Fibroblast of mammary gland (primary cell): Measurements from ENCODE around the gene TRA2B.

Experiments used
- DNase-seq: peaks from one replicate; pipeline ENCODE4 v3.0.0-alpha.2; 2010; ENCODE audit warnings: low read depth
- H3K4me3 ChIP-seq: 2 replicates; pipeline ENCODE4 v1.5.1; 2011; ENCODE audit warnings: low read depth, mild to moderate bottlenecking, low read length, moderate library complexity; ENCODE audit not compliant: control insufficient read depth
- CTCF ChIP-seq: conservative IDR thresholded peaks from 2 replicates; pipeline ENCODE4 v1.5.1; 2011; ENCODE audit warnings: low read depth, low read length, inconsistent platforms; ENCODE audit not compliant: control insufficient read depth, insufficient read depth

The TRA2B gene

GRCh38 chr3:185900228-185900627 lies 37.6 kb downstream of the TRA2B start:
- peak; percentile 97 for DNase-seq
- no peak for TF ChIP-seq CTCF
- H3K4me3 ChIP-seq = no peak overlapping the region

DNA sequence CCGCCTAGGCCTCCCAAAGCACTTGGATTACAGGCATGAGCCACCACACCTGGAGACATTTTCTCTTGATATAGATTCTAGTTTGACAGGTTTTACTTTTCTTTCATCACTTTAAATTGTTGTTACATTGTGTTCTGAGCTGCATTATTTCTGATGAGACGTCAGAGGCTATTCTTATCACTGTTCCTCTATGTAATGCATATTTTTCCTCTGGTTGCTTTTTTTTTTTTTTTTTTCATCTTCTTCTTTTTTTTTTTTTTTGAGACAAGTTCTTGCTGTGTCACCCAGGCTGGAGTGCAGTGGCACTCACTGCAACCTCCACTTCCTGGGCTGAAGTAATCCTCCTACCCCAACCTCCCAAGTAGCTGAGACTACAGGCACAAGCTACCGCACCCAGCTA lies 41.2 kb downstream of the TRA2B start:
- H3K4me3 ChIP-seq = no peak overlapping the region
- TF ChIP-seq CTCF = no peak
- DNase-seq = no peak

- H3K4me3 ChIP-seq = no peak overlapping the region
- DNase-seq = no peak
- no peak for TF ChIP-seq CTCF
Observed at GRCh38 chr3:185887066-185887465, 50.7 kb downstream of the TRA2B start.

DNA sequence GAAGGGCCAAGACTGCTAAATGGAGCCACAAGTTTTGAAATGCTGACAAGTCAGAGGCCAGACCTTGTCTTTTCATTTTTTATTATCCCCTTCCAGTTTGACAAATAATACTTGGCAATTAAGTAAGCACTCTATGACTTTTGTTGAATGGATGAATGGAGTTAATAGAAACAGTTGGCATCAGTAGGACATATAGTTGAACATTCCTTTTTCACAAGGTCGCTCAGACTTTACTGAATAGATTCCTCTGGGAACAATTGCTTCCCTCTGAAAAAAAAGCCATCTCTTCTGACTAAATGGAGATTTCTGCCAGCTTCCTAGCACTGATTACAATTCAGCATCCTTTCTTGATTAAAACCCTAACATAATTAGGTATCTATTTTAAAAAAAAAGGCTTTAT lies 53.2 kb downstream of the TRA2B start:
- TF ChIP-seq CTCF = no peak
- no peak overlapping the region for H3K4me3 ChIP-seq
- no peak for DNase-seq

DNA sequence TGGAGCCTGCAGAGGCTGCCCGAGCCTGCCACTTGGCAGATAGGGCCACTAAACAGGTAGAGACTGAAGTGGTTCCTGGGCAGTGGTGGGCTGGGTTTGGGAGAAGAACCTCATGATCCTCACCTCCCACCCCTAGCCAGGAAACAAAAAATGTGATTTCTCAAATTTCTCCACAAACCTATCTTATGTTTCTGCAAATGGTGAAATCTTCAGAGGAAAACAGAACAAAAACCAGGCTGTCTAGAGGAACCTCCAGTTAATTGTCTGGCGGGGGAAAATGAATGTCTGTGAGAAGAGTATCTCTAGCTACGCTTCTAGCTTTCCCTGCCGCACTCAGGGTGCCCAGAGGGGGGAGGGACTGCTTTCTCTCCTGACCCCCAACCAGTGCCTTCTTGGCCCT lies 55.9 kb downstream of the TRA2B start:
- no peak for DNase-seq
- H3K4me3 ChIP-seq = no peak overlapping the region
- TF ChIP-seq CTCF = no peak

DNA sequence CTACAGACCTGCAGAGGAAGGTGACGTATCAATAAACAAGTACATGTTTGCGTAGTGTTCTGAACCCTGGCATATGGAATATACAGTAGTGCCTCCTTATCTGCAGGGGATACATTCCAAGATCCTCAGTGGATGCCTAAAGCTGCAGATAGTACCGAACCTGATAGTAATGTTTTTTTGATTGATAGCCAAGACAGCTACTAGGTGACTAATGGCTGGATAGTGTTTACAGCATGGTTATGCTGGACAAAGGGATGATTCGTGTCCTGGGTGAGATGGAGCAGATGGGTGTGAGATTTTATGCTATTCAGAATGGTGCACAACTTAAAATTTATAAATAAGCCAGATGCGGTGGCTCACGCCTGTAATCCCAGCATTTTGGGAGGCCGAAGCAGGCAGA lies 57.2 kb downstream of the TRA2B start:
- no peak for TF ChIP-seq CTCF
- no peak overlapping the region for H3K4me3 ChIP-seq
- DNase-seq = peak; percentile 13

- H3K4me3 ChIP-seq = no peak overlapping the region
- no peak for TF ChIP-seq CTCF
- no peak for DNase-seq
Observed at GRCh38 chr3:185878920-185879319, 58.9 kb downstream of the TRA2B start.
